Stimulated activated CD8-positive, alpha-beta memory T cell treated with anti-CD3 and anti-CD28 coated beads, Interleukin-15, amount 100 ng/mL, for 1 hour (primary cell): ENCODE data around the gene SSX2IP.
"Not testable (repeated sequence)": the region's sequence is repeated elsewhere in the genome, so short reads cannot be mapped to it uniquely, and the experiment has no call there.

Experiments
- DNase-seq: peaks from one replicate; pipeline ENCODE4 v3.0.0-alpha.2; 2020; ENCODE audit warnings: low read depth

The SSX2IP gene

DNA sequence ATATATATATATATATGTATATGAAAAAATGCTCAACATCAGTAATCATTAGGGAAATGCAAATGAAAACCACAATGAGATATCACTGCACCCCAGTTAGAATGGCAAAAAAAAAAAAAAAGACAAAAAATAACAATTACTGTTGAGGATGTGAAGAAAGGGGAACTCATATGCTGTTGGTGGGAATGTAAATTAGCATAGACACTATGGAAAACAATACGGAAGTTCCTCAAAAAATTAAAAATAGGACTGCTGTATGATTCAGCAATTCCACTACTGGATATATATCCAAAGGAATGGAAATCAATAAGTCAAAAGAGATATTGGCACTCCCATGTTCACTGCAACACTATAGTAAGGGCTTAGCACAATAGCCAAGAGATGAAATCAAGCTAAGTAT, 74.5 kb downstream of the SSX2IP start:
- no peak for DNase-seq

DNA sequence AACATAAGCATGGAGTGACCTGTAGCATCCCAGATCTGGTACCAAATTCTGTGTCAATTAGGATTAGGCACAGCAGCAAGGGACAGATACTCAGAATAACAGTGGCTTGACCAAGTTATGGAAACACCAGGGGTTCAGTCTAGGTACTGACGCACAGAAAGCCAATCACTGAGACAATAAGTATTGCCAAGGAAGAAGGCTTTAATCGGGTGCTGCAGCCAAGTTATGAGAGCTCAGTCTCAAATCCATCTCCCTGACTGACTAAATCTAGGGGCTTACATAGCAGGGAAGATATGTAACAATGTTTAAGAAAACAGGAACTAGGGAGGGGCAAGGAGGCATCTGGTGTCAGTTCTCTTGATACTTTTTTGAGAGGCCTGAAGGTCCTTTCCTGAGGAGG, 76.4 kb downstream of the SSX2IP start:
- DNase-seq: no peak

DNA sequence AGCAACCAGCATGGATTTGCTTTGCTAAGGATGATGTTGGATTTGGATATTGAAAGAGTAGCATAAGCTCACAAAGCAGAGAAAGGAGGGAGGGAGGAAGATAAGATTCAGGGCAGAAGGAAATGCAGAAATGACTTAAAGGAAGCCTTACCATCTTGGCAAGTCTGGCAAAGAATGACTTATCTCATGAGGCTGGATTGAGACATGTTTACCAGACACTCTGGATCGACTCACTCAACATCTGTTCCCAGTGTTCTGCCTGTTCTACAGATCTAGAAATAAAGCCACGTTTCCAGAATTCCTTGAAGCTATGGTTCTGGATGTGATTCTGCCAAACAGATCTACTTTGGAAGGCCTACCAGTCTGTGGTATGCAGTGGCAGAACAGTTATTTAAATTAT, 77.2 kb downstream of the SSX2IP start:
- DNase-seq: no peak

DNA sequence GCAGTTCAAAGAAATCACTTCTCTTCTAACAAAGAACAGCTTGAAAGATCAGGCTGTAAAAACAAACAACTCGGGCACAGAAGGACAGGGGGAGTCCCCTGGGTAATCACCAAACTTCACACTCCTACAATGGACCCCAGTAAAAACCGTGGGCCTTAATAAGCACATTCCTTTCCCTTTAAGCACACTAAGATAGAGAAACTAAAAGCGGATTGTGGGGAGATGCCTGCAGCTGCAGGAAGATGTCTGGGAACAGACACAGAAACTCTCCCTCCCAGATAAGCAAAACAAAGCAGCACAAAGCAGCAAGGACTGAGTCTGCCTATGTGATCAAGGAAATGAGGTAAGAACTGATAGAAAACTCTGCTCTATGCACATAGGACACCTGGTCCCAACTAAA, 78.5 kb downstream of the SSX2IP start:
- DNase-seq: no peak

DNA sequence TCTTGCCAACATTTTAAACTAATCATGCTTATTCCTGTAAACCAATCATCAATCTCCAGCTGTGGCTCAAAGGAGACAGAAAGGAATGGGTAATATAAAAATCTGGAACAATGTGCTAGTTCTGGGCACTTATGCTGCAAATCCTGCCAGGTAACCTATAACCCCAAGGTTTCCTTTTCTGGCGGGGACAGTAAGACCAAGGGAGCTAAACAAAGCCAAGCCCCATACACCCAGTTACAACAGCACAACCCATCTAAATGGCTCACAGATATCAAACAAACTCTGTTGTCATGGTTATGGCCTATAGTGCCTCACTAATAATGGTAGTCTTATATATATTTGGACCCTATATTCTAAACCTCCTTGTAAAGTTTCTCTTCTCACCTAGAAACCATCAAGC, 79.2 kb downstream of the SSX2IP start:
- no peak for DNase-seq

DNA sequence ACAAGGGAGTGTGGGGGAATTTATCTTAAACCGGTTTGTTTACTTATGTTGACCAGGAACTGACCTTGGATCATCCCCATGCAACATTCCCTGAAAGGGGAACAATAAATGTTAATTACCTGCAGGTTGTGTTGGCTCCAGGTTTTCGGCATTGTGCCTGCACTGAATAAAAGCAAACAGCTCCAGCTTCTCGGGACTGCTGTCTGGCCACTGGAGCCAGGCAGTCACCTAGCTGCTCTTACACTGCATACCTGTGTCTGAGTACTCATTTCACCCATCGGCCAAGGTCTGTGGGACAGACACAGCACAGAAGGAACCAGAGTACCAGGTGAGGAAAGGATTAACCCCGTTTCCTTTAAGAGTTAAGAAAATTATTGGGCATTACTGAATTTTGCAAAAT, 83.3 kb downstream of the SSX2IP start:
- DNase-seq: no peak

DNA sequence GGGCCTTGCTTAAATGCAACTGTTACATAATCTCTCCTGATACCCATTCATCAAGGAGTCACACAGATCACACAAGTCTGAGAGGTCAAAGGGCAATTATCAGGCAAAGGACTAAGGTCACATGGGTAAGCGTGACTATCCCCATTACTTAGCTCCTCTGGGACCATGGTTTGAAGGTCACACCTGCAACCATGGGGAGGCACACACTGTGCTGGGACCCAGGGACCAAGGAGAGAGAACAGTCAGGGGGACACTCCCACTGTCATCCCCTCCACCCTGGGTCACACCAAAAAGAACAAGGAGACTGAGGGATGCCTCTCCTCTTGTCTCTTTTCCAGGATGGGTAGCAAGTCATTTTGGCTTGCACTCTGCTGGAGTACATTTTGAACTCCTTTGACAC, 85.1 kb downstream of the SSX2IP start:
- no peak for DNase-seq

DNA sequence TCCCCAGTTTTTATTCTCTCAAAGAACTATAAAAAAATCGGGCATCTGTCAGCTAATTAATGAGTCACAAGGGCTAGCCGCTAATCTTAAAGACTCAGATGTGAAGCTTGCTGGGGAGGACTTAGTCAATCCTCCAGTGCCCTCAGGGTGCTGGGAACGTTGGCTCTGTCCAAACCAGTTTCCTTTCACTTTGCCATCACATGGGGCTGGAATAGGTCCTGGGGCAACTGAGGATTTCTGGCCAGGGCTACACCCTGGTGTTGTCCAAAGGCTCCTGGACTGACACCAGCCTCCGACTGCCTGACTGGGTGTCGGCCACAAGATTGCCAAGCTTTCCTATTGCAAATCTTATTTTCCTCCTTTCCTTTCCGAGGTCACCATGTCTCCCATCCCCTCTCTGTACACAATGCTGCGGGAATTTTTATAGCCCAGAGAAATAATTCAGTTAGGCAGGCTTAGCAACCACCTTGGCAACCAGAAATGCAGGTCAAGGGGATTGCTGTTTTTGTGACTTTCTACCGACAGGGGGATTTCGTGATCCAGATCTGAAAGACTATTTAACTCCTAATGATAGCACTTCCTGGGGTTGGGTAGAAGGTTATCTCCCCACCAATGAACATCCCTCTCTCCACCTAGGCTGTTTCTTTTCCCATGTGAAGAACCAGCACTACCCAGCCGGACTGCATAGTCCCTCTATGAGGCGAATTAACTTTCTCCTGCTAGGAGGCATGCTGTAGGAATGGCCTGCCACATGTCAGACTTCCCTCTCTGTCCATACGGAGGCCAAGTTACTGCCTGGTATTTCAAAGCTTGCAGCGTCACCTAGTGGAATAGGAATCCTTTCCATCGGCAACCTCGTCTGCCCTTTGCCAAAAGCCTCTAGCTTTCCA, 86.1 kb downstream of the SSX2IP start:
- no peak for DNase-seq

DNA sequence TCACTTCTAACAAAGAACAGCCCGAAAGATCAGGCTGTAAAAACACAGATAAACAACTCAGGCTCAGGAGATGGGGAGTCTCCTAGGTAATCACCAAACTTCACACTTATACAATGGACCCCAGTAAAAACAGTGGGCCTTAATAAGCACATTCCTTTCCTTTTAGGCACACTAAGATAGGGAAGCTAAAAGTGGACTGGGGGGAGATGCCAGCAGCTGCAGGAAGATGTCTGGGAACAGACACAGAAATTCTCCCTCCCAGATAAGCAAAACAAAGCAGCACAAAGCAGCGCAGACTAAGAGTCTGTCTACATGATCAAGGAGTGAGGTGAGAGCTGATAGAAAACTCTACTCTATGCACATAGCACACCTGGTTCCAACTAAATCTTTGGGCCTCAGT, 87.0 kb downstream of the SSX2IP start:
- DNase-seq: no peak

DNA sequence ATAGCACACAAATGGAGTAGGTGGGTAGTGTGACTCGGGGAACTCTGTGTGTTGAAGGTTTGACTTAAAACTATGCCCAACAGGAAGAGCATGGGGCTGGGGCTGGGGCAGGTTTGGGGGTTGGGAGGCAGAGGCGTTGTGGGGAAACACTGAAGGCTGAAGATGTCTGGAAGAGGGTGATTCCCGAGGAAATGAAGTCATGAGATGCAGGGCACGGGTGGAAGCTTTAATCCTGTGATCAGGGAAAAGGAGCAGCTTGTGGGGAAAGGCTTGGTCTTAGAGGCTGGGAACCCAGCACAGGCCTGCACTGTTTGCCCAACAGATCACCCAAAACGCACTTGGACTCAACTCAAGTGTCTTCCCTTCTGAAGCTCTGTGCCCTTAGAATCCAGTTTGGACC, 89.5 kb downstream of the SSX2IP start:
- no peak for DNase-seq

DNA sequence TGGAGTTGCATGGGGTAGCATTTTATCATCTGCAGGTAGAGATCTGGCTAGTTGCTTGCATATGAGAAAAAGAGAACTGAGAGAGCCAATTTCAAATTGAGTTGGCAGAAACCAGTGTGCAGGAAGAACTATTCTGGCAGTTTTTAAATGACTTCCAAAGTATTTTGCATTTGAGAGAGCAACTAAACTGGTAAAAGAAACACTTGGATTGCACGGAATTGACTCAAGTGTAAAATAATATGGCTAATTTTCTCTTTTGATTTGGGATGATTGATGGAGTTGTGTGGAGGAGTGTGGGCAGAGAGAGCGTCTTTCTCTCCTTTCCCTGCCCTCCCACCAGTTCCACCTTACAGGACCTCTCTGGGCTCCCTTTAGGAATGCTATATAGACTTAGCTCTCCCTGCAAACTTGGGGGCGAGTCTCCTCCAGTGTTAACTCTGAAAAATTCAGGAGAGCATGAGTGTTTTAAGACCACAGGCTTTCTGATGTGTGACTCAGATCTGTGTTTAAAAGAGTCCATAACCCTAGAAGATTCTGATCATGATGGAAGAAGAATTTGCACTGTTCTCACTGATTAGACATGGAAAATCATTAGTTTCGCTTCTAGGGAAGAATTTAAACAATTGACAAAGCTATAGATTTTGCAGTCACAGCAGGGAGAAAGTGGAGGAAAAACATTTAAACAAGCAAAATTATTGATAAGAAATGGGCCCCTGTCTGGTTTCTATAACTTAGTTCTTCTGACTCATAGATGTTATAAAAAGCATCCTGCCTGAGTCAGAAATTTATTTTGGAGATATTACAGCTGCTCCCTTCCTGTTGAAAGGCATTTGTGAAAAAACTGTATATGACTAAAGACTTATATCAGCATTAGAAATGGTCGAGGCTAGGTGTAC, 91.2 kb downstream of the SSX2IP start:
- DNase-seq: no peak

DNA sequence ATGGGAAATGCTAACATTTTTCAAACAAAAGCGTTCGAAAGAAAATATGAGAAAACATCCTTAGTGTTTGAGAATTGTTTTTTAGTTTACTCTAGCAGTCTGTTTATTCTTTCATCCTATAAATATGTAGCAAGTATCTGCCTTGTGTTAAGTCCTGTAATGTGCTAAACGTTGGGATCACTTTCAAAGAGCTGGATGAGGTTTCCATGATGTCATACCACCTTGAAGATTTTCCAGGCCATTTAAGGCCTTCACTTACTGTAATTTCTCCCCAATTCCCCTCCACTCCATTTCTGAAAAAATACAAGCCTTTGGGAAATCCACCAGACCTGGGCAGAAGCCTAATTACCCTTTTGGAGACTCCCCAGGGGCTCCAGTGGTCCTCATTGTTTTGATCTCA, 91.8 kb downstream of the SSX2IP start:
- DNase-seq: no peak

DNA sequence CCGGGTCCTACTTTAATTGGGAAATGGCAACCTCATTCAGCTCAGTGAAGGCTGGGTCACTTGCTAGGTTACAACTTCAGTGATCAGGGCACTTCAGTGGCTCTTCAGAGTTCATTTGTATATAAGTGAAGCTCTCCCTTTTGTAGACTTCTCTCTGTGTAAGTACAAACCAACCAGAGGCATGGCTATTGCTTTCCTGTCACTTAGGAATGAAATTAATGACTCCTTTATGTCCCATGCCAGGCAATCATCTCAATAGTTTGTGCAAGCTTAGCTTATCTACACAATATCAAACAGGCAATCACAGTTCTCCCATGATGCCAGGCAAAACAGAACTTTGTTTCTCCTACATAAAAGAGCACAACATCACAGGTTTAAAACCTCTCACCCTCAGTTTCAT, 93.2 kb downstream of the SSX2IP start:
- DNase-seq: no peak

DNA sequence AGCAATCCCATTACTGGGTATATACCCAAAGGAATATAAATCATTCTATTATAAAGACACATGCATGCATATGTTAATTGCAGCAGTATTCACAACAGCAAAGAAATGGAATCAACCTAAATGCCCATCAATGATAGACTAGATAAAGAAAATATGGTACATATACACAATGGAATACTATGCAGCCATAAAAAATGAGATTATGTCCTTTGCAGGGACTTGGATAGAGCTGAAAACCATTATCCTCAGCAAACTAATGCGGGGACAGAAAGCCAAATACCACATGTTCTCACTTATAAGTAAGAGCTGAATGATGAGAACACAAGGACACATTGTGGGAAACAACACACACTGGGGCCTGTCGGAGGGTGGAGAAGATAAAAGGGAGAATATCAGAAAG, 95.3 kb downstream of the SSX2IP start:
- not testable (repeated sequence) for DNase-seq
